ENCODE results near the gene ATP5PD.

Gene ATP5PD

DNA sequence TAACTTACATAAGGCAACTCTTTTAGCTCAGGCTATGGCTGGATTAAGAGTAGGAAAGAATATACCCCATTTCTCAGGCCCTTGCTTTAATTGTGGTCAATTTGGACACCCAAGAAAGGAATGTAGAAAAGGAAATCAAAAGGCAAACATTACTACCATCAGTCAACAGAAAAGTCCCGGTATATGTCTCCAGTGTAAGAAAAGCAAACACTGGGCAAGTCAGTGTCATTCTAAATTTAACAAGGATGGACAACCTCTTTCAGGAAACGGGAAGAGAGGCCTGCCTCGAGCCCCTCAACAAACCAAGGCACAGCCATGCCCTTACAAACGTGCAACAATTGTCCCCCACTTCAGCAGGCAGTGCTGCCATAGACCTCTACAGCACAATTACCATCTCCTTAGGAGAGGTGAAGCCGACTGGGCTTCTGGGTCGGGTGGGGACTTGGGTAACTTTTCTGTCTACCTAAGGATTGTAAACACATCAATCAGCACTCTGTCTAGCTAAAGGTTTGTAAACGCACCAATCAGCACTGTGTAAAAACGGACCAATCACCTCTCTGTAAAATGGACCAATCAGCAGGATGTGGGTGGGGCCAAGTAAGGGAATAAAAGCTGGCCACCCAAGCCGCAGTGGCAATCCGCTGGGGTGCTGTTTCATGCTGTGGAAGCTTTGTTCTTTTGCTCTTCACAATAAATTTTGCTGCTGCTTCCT, 21.9 kb downstream of the ATP5PD start:
- no peak overlapping the region for H3K4me3 ChIP-seq (ENCODE audit: low read depth, low read length)
- TF ChIP-seq, protein P1, sequence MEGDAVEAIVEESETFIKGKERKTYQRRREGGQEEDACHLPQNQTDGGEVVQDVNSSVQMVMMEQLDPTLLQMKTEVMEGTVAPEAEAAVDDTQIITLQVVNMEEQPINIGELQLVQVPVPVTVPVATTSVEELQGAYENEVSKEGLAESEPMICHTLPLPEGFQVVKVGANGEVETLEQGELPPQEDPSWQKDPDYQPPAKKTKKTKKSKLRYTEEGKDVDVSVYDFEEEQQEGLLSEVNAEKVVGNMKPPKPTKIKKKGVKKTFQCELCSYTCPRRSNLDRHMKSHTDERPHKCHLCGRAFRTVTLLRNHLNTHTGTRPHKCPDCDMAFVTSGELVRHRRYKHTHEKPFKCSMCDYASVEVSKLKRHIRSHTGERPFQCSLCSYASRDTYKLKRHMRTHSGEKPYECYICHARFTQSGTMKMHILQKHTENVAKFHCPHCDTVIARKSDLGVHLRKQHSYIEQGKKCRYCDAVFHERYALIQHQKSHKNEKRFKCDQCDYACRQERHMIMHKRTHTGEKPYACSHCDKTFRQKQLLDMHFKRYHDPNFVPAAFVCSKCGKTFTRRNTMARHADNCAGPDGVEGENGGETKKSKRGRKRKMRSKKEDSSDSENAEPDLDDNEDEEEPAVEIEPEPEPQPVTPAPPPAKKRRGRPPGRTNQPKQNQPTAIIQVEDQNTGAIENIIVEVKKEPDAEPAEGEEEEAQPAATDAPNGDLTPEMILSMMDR (IDR thresholded peaks at IDR 0.05; ENCODE audit: borderline replicate concordance, insufficient read depth, low read depth, low read length), result no peak

DNA sequence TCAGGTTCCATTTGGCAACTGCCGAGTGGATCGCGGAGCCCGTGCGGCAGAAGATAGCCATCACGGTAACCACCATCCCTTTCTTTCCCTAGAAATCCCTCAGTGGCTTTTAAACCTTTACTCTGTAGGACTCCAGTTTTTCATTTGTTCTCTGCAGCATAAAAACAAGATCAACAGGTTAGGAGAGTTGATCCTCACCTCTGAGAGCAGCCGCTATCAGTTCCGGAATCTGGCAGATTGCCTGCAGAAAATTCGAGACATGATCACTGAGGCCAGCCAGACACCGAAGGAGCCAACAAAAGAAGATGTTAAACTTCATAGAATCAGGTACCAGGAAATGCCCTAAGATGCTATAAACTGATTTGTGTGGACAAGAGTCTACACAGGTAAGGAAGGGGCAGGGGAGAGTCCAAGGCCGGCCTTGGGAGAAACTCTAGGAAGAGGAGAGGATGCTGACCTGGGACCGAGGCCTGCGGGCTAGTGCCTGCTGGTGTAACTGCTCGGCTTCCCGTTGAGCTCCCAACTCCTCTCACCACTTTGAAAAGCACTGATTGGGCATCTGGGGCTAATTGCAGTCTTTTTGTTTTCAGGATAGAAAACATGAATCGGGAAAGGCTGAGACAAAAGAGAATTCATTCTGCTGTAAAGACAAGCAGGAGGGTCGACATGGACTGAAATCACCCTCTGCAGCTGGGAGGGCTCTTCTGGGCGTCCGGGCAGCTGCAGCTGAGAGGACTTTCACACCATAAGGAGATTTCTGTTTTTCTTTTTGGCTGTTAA, 26.2 kb downstream of the ATP5PD start:
- TF ChIP-seq, protein P1 (IDR thresholded peaks at IDR 0.05; ENCODE audit: borderline replicate concordance, insufficient read depth, low read depth, low read length), result no peak
- H3K4me3 ChIP-seq (ENCODE audit: low read depth, low read length), result no peak overlapping the region

GRCh38 chr17:75019710-75020109, 27.1 kb downstream of the ATP5PD start:
- no peak overlapping the region for H3K4me3 ChIP-seq (ENCODE audit: low read depth, low read length)
- TF ChIP-seq, protein P1 (IDR thresholded peaks at IDR 0.05; ENCODE audit: borderline replicate concordance, insufficient read depth, low read depth, low read length), result no peak

- TF ChIP-seq, protein P1 (IDR thresholded peaks at IDR 0.05; ENCODE audit: borderline replicate concordance, insufficient read depth, low read depth, low read length), result no peak
- H3K4me3 ChIP-seq (ENCODE audit: low read depth, low read length), result no peak overlapping the region
Observed at GRCh38 chr17:75019146-75019545, 27.6 kb downstream of the ATP5PD start.

GRCh38 chr17:75013092-75013559, 33.6 kb downstream of the ATP5PD start:
- peak overlapping the region; percentile 48 for H3K4me3 ChIP-seq (ENCODE audit: low read depth, low read length)
- TF ChIP-seq, protein P1 (IDR thresholded peaks at IDR 0.05; ENCODE audit: borderline replicate concordance, insufficient read depth, low read depth, low read length), result no peak

GRCh38 chr17:75012346-75013091, 34.2 kb downstream of the ATP5PD start, which contains the start of gene MRPL58:
Gene MRPL58 (plus strand): TSS chr17:75012670. CDS start chr17:75012687, 17 bp downstream.
- peak within 1 kb of the TSS; percentile 48 for H3K4me3 ChIP-seq (ENCODE audit: low read depth, low read length)
- TF ChIP-seq, protein P1 (IDR thresholded peaks at IDR 0.05; ENCODE audit: borderline replicate concordance, insufficient read depth, low read depth, low read length), result peak; percentile 40; the same call in 1 of the 2 replicates
